ENCODE results near the gene ADCY3. TPM values are rescaled to one million over a fixed set of nuclear protein-coding genes. Genes with fewer than 3 reads are reported as not detected.

Gene ADCY3
- 10 to 100 TPM; 25.2 to 33.7 TPM for total RNA-seq

DNA sequence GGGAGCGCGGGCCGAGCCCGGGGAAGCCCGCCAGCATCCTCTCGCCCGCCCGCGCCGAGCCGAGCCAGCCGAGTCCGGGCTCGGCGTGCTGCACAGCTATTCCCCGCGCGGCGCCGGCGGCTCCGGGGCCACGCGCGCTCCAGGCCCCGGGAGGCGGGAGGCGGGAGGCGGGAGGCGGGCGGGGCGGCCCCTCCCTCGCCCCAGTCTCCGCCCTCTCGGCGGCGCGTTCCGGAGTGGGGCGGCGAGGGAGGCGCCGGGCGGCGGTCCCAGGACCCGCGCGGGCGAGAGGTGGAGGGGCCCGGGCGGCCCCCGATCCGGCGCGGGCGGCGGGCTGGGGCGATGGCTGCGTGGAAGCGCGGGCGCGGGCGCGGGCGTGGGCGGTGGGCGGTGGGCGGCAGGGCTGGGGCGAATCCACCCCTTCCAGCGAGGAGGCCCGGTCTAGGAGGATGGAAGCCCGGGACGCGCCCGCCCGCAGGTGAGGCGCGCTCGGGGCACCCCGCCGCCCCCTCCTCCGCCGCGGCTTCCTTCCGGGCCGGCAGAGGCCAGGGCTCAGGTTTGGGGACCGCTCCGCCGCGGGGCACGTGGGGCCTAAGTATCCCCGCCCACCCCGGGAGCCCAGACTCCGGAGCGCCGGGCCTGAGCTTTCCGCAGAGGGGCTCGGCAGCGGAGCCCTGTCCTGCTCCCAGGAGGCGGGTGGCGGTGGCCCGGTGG, at the start of gene ADCY3:
ADCY3 (minus strand) TSS at position 140 of the 711 bp plus-strand sequence. CDS start 1,250 bp downstream, outside the sequence.
- Histone ChIP-seq H3K4me3 (peak within 1 kb of the TSS; percentile 48), H3K27ac (peak within 1 kb of the TSS; percentile 67), H3K4me1 (peaks cover 11% of the 10 kb centered on the region), H3K9ac (ENCODE audit: low read depth in 2 of 2, low read length in 2 of 2) (peak within 1 kb of the TSS; percentile 72 to 79), H3K36me3 (no peaks in the 10 kb centered on the region), H3K9me3 (no peaks in the 10 kb centered on the region), H3K27me3 (no peaks in the 10 kb centered on the region)
- DNase-seq, result peak; percentile 53
- intact Hi-C loops (cut with DNase I), result no loop called here
- TF ChIP-seq, protein P1, sequence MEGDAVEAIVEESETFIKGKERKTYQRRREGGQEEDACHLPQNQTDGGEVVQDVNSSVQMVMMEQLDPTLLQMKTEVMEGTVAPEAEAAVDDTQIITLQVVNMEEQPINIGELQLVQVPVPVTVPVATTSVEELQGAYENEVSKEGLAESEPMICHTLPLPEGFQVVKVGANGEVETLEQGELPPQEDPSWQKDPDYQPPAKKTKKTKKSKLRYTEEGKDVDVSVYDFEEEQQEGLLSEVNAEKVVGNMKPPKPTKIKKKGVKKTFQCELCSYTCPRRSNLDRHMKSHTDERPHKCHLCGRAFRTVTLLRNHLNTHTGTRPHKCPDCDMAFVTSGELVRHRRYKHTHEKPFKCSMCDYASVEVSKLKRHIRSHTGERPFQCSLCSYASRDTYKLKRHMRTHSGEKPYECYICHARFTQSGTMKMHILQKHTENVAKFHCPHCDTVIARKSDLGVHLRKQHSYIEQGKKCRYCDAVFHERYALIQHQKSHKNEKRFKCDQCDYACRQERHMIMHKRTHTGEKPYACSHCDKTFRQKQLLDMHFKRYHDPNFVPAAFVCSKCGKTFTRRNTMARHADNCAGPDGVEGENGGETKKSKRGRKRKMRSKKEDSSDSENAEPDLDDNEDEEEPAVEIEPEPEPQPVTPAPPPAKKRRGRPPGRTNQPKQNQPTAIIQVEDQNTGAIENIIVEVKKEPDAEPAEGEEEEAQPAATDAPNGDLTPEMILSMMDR (IDR thresholded peaks at IDR 0.05), result no peak

DNA sequence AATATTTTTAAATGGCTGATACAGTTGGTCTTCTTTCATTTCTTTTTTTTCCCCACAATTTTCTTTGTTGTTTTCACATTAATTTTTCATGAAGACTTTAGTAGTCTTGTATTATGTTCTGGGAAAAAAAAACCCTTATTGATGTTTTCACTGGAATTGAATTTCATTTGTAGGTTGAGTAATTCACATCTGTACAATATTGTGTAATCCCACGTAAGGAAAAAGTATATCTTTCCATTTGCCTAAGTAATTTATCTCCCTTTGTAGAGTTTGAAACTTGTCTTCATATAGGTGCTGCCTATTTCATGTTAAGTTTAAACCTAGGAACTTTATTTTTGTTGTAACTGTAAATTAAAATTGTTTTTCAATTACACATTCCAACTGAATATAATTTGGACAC, 49.7 kb upstream of the ADCY3 start:
- H3K9ac ChIP-seq (ENCODE audit: low read depth in 2 of 2, low read length in 2 of 2), result no peak overlapping the region
- no peaks in the 10 kb centered on the region for H3K27me3 ChIP-seq
- TF ChIP-seq, protein P1 (IDR thresholded peaks at IDR 0.05), result no peak
- no peaks in the 10 kb centered on the region for H3K36me3 ChIP-seq
- intact Hi-C loops (cut with DNase I), result no loop called here
- H3K4me3 ChIP-seq, result no peak overlapping the region
- H3K9me3 ChIP-seq, result no peaks in the 10 kb centered on the region
- DNase-seq, result no peak
- no peak overlapping the region for H3K27ac ChIP-seq
- no peaks in the 10 kb centered on the region for H3K4me1 ChIP-seq

DNA sequence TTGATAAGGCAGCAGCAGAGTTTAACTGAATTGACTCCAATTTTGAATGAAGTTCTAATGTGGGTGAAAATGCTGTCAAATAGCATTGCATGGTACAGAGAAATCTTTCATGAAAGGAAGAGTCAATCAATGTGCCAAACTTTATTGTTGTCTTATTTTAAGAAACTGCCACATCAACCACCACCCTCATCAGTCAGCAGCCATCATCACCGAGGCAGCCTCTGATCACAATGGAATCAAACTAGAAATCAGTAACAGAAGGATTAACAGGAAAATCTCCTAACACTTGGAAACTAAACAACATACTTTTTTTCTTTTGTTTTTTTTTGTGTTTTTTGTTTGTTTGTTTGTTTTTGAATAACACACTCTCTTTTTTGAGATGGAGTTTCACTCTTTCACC, 41.9 kb upstream of the ADCY3 start:
- Histone ChIP-seq H3K4me1 (no peaks in the 10 kb centered on the region), H3K9ac (ENCODE audit: low read depth in 2 of 2, low read length in 2 of 2) (no peak overlapping the region), H3K27me3 (no peaks in the 10 kb centered on the region), H3K4me3 (no peak overlapping the region), H3K27ac (no peak overlapping the region), H3K36me3 (no peaks in the 10 kb centered on the region), H3K9me3 (no peaks in the 10 kb centered on the region)
- no peak for DNase-seq
- TF ChIP-seq, protein P1 (IDR thresholded peaks at IDR 0.05), result no peak
- intact Hi-C loops (cut with DNase I), result no loop called here

DNA sequence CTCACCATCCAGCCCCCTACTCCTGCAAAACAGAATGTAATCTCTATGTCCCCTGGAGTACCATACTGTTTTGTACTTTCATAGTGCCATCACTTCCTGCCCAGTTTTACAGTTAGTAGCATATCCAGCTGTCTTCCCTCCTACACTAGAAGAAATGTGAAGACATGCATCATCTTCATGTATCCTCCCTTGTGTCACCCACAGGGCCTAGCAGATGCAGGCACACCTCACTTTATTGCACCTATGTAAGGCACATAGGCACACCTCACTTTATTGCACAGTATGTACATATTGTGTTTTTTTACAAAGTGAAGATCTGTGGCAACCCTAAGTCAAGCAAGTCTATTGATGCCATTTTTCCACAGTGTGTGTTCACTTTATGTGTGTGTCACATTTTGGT, 39.7 kb upstream of the ADCY3 start:
- H3K27ac ChIP-seq, result no peak overlapping the region
- intact Hi-C loops (cut with DNase I), result no loop called here
- H3K4me1 ChIP-seq, result no peaks in the 10 kb centered on the region
- H3K36me3 ChIP-seq, result no peaks in the 10 kb centered on the region
- no peak overlapping the region for H3K4me3 ChIP-seq
- TF ChIP-seq, protein P1 (IDR thresholded peaks at IDR 0.05), result no peak
- DNase-seq, result peak; percentile 24
- H3K27me3 ChIP-seq, result no peaks in the 10 kb centered on the region
- no peaks in the 10 kb centered on the region for H3K9me3 ChIP-seq
- no peak overlapping the region for H3K9ac ChIP-seq (ENCODE audit: low read depth in 2 of 2, low read length in 2 of 2)

DNA sequence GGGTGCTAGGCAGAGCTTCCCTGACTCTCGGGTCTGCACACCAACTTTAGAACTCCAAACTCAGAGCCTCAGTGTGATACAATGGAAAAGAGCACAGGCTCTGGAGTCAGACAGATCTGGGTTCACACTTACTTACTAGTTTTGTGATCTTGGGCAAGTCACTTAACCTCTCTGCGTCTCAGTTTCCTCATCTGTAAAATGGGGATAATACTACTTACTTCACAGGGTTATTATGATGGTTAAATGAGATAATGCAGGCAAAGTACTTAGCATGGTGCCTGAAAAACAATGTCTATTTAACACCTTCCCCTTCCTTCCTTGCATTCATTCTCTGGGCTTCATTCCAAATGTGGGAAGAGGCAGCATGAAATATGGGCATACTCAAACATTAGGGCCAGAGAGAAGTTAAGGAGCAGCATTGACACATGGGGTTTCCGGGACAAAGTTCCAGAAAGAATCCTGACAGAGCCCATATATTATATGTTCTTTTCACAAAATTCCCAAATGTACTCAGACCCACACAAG, 38.4 kb upstream of the ADCY3 start:
- Histone ChIP-seq H3K27me3 (no peaks in the 10 kb centered on the region), H3K4me1 (no peaks in the 10 kb centered on the region), H3K4me3 (no peak overlapping the region), H3K9ac (ENCODE audit: low read depth in 2 of 2, low read length in 2 of 2) (no peak overlapping the region), H3K27ac (no peak overlapping the region), H3K9me3 (no peaks in the 10 kb centered on the region), H3K36me3 (no peaks in the 10 kb centered on the region)
- TF ChIP-seq, protein P1 (IDR thresholded peaks at IDR 0.05), result no peak
- no peak for DNase-seq
- intact Hi-C loops (cut with DNase I), result no loop called here
